ENCODE data around the gene HNRNPC. TPM values are rescaled to one million over a fixed set of nuclear protein-coding genes. Genes with fewer than 3 reads are reported as not detected.

Gene HNRNPC
- polyA plus RNA-seq, 1 donor from 2014 or later = 1,176 TPM

DNA sequence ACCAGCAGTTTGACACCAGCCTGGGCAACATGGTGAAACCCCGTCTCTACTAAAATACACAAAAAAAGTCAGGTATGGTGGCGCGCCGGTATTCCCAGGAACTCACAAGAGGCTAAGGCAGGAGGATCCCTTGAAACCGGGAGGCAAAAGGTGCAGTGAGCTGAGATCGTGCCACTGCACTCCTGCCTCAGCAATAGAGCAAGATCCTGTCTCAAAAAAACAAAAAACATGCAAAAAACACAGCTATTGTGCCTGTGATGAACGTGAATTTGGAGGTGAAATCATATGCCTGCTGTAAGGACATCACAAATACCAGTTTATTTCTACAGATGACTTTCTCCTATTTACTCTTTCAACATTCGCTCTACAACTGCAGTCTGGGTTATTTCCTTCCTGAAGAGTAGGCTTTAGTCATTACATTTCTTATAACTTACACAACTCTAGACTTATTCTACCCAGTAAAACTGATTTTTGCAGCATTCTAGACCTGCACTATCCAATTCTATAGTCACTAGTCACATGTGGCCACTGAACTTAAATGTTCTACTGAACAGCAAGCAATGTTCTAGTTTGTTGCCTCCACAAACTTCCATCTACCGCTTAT is 48.3 kb downstream of the HNRNPC start:
- H3K27ac ChIP-seq (ENCODE audit: low read length) = no peak overlapping the region
- TF ChIP-seq, protein P1, sequence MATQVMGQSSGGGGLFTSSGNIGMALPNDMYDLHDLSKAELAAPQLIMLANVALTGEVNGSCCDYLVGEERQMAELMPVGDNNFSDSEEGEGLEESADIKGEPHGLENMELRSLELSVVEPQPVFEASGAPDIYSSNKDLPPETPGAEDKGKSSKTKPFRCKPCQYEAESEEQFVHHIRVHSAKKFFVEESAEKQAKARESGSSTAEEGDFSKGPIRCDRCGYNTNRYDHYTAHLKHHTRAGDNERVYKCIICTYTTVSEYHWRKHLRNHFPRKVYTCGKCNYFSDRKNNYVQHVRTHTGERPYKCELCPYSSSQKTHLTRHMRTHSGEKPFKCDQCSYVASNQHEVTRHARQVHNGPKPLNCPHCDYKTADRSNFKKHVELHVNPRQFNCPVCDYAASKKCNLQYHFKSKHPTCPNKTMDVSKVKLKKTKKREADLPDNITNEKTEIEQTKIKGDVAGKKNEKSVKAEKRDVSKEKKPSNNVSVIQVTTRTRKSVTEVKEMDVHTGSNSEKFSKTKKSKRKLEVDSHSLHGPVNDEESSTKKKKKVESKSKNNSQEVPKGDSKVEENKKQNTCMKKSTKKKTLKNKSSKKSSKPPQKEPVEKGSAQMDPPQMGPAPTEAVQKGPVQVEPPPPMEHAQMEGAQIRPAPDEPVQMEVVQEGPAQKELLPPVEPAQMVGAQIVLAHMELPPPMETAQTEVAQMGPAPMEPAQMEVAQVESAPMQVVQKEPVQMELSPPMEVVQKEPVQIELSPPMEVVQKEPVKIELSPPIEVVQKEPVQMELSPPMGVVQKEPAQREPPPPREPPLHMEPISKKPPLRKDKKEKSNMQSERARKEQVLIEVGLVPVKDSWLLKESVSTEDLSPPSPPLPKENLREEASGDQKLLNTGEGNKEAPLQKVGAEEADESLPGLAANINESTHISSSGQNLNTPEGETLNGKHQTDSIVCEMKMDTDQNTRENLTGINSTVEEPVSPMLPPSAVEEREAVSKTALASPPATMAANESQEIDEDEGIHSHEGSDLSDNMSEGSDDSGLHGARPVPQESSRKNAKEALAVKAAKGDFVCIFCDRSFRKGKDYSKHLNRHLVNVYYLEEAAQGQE (IDR thresholded peaks at IDR 0.05; ENCODE audit: borderline replicate concordance) = no peak
- H4K20me1 ChIP-seq (ENCODE audit: insufficient read depth) = peaks cover 21% of the 10 kb centered on the region
- H3K79me2 ChIP-seq (replicated peaks; ENCODE audit: insufficient read depth, low read length) = peaks cover 82% of the 10 kb centered on the region
- no peak overlapping the region for H2AFZ ChIP-seq (ENCODE audit: low read depth, low read length)
- H3K27me3 ChIP-seq (ENCODE audit: insufficient read depth, low read depth, low read length) = no peaks in the 10 kb centered on the region
- no peak overlapping the region for H3K4me3 ChIP-seq (ENCODE audit: low read length)
- H3K9me2 ChIP-seq (ENCODE audit: insufficient read depth, low read length) = no peaks in the 10 kb centered on the region
- H3K9me3 ChIP-seq (ENCODE audit: low read length) = no peaks in the 10 kb centered on the region
- no peak overlapping the region for H3K4me2 ChIP-seq (ENCODE audit: low read length)
- peaks cover 15% of the 10 kb centered on the region for H3K36me3 ChIP-seq (ENCODE audit: insufficient read depth, low read length)
- H3K9ac ChIP-seq (ENCODE audit: low read length) = no peak overlapping the region
- peaks cover 3% of the 10 kb centered on the region for H3F3A ChIP-seq (ENCODE audit: insufficient read depth, low read length, poor library complexity, severe bottlenecking)

DNA sequence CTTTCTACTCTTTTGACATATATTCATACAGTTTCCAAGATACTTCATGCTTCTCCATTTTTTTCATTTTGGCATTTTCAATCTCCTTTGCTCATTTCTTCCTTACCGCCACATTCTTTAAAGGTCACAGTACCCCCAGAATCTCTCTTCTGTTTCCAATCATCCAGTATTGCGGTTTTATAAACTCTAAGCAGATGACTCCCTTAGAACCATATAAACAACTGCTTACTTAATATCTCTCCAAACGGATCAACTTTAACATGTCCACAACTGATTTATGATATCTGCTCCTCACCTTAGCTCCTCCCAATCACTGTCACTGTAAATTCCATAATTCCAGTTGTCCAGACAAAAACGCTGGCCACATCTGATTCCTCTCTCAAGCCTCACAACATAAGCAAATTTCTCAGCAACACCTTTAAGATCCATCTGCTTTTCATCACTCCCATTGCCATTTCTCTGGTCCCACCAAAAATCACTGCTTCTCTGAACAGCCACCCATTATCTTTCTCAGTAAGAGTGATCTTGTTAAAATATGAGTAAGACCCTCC is 49.6 kb downstream of the HNRNPC start:
- no peaks in the 10 kb centered on the region for H3K9me2 ChIP-seq (ENCODE audit: insufficient read depth, low read length)
- peaks cover 23% of the 10 kb centered on the region for H4K20me1 ChIP-seq (ENCODE audit: insufficient read depth)
- H3K4me3 ChIP-seq (ENCODE audit: low read length) = no peak overlapping the region
- no peak overlapping the region for H2AFZ ChIP-seq (ENCODE audit: low read depth, low read length)
- no peak overlapping the region for H3K27ac ChIP-seq (ENCODE audit: low read length)
- H3K4me2 ChIP-seq (ENCODE audit: low read length) = no peak overlapping the region
- peaks cover 15% of the 10 kb centered on the region for H3K36me3 ChIP-seq (ENCODE audit: insufficient read depth, low read length)
- TF ChIP-seq RAD21 (conservative IDR thresholded peaks at IDR 0.05) (no peak), EP300 (conservative IDR thresholded peaks at IDR 0.05; ENCODE audit: poor library complexity, severe bottlenecking) (no peak), MXI1 (conservative IDR thresholded peaks at IDR 0.05; ENCODE audit: poor library complexity, severe bottlenecking) (no peak), TAF1 (IDR thresholded peaks at IDR 0.05; ENCODE audit: low read depth) (no peak), SMC3 (conservative IDR thresholded peaks at IDR 0.05; ENCODE audit: poor library complexity) (no peak), EZH2 (IDR thresholded peaks at IDR 0.05; ENCODE audit: borderline replicate concordance, insufficient read depth, low read length, poor library complexity, severe bottlenecking) (no peak), POLR2AphosphoS5 (IDR thresholded peaks at IDR 0.05) (no peak)
- TF ChIP-seq, protein P1 (IDR thresholded peaks at IDR 0.05; ENCODE audit: borderline replicate concordance) = no peak
- TF ChIP-seq, protein P2, sequence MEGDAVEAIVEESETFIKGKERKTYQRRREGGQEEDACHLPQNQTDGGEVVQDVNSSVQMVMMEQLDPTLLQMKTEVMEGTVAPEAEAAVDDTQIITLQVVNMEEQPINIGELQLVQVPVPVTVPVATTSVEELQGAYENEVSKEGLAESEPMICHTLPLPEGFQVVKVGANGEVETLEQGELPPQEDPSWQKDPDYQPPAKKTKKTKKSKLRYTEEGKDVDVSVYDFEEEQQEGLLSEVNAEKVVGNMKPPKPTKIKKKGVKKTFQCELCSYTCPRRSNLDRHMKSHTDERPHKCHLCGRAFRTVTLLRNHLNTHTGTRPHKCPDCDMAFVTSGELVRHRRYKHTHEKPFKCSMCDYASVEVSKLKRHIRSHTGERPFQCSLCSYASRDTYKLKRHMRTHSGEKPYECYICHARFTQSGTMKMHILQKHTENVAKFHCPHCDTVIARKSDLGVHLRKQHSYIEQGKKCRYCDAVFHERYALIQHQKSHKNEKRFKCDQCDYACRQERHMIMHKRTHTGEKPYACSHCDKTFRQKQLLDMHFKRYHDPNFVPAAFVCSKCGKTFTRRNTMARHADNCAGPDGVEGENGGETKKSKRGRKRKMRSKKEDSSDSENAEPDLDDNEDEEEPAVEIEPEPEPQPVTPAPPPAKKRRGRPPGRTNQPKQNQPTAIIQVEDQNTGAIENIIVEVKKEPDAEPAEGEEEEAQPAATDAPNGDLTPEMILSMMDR (IDR thresholded peaks at IDR 0.05; ENCODE audit: poor library complexity, severe bottlenecking) = no peak
- peaks cover 3% of the 10 kb centered on the region for H3F3A ChIP-seq (ENCODE audit: insufficient read depth, low read length, poor library complexity, severe bottlenecking)
- no peaks in the 10 kb centered on the region for H3K27me3 ChIP-seq (ENCODE audit: insufficient read depth, low read depth, low read length)
- H3K9ac ChIP-seq (ENCODE audit: low read length) = no peak overlapping the region
- H3K79me2 ChIP-seq (replicated peaks; ENCODE audit: insufficient read depth, low read length) = peaks cover 79% of the 10 kb centered on the region
- H3K9me3 ChIP-seq (ENCODE audit: low read length) = no peaks in the 10 kb centered on the region

Data from neural cell (in vitro differentiated cells).